DLD1 (cell line): ENCODE data around the gene AASDH.

Source experiments
- in situ Hi-C: cut with HindIII; loops from 2 replicates; pipeline ENCODE4 v1.10.0; 2017; ENCODE audit warnings: low sequenced_read_pairs

AASDH gene

GRCh38 chr4:56387023-56388001 is at the start of gene AASDH:
Gene AASDH (minus strand): TSS chr4:56387491. CDS start chr4:56384299, 3,192 bp downstream.
- in situ Hi-C loops: no loop called here

DNA sequence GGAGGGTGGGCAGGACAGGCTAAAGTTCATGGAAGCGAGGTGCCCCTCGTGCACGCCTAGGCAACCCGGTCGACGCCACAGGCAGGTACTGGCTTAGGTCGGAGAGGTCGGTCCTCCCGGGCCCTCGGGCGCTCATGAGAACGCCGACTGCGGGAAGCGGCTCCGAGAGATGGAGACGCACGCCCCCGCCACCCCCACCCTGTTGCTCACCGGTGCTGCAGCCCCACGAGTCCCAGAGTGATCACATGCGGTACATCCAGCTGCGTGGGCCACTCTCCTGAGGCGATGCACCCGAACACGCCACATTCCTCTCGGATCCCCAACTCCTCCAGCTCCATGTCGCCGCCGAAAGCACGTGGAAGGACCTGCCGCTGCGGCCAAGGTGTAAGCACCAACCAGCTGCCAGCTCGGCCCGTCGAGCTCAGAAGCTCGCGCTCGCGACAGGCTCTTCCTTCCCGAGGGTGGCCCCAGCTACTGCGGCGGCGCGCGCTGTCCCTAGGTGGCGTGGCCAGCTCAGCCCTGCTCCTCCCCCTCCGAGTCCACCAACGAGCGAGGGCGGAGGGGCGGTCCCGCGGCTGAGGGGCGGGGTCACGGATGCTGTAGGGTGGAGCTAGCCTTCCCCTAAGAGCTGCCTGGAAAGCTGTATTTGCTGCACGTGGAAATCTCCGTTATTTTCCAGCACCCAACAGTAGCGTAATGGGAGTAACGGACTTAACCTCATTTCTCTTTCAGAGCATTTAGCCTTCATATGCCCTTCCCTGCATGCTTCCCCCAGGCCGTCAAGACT is 48.0 kb upstream of the AASDH start, which contains the start of gene PPAT:
Gene PPAT (minus strand): TSS at position 476 of the 787 bp plus-strand sequence. CDS start 138 bp downstream, at position 338.
- in situ Hi-C loops: no loop called here

- in situ Hi-C loops: no loop called here
Measured at GRCh38 chr4:56434599-56435139, 47.4 kb upstream of the AASDH start.

DNA sequence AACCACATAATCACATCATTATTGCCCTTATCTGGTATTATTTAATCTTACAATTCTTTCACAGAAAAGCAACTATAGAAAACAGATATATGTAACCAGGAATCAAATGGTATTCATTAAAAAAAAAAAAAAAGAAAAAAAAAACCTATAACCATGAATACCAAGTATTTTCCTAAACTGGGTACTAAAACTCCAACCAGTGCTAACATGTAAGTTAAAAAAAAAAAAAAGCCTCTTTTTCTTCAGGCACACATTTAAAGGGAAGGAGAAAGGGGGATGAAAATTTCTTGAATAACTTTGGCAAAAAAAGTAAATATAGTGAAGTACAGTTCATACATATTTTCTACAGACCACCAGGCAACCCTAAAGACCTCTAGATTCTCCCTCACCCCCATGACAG is 46.0 kb upstream of the AASDH start:
- in situ Hi-C loops: no loop called here

DNA sequence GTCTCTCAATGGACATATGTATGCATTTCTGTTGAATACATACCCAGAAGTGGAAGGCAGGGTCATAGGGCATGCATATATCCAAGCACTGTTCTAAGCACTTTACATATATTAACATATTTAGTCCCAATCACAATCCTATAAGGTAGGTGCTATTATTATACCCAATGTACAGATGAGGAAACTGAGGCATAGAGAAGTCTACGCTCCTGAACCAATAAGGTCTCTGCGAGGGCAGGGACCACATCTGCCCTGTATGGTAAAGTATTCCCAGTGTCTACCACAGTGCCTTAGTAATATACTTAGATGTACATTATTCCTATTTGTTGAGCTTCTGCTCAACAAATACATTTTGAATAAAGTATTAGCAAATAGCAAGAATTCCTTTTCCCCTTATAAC is 42.9 kb upstream of the AASDH start:
- in situ Hi-C loops: no loop called here

DNA sequence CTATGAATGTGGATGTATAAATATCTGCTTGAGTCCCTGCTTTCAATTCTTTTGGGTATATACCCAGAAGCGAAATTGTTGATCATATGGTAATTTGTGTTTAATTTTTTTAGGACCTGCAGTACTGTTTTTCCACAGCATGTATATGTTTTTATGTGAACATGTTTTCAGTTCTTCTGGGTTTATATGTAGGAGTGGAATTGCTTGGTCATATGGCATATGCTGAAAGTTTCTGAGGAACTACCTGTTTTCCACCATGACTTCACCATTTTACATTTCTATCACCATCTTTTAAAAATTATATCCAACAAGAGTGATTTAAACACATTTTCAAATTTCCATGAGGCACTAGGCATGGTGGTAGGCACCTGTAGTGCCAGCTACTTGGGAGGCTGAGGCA is 39.9 kb upstream of the AASDH start:
- in situ Hi-C loops: no loop called here

DNA sequence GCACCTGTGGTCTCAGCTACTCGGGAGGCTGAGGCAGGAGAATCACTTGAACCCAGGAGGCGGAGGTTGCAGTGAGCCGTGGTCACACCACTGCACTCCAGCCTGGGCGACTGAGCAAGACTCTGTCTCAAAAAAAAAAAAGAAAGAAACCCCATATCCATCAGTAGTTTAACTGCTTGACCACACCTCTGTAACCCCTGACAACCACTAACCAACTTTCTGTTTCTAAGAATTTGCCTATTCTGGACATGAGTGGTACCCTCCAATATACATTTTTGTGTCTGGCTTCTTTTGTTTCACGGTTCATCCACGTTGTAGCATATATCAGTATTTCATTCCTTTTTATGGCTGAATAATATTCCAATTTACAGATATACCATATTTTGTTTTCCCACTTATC is 39.0 kb upstream of the AASDH start:
- in situ Hi-C loops: no loop called here

DNA sequence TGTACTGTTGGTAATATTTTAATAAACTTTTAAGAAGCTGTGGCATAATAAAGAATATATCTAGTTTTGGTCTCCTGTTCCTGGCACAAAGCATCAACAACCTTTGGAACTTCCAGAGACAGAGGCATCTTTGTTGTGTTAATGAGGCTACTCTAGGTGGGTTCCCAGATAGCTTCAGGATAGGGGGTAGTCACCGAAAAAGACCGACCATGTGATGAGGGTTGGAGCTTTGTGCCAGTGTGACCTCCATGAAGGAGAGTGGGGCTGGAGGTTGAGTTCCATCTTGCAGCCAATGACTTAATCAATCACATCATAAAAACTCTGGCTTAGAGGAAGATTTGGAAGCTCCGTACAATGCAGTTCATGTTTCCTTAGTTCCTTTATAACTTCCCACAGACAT is 38.2 kb upstream of the AASDH start:
- in situ Hi-C loops: no loop called here

DNA sequence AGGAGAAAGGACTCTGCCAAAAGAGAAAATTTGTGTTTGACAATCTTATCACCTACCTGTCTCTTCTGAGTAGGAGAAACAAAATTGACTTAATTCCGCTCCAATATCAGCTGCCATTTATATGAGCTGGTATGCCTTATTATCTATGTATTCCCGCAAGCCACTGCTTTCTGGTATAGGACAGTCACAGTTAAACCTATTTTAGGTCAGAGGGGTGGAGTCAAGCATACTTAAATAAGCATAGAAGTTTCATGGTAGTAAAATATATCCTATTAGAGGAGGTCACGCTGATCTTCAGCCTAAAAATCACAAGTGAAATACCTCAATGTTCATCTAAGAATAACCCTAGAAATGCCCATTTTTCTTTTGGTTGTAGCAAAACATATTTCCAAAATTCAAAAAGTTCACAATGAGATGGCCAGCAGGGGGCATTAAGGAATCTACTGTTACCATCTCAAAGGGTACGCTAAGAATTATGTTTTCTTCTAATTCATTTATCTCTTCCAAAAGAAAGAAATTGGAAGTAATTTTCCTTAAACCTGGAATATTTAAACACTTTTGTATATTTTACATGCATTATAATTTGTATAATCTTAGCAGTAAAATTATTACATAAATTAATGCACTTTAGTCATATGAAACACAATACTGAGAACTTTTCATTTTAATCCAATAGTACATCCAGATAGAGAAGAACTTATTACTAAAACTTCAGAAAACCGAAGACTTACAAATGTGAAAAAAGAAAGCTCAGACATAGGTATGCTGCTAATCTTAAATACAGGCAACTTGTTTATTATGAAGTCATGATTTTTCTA is 37.6 kb upstream of the AASDH start:
- in situ Hi-C loops: no loop called here

- in situ Hi-C loops: no loop called here
Measured at GRCh38 chr4:56424176-56424575, 36.9 kb upstream of the AASDH start.

- in situ Hi-C loops: no loop called here
Measured at GRCh38 chr4:56417396-56417795, 30.1 kb upstream of the AASDH start.

DNA sequence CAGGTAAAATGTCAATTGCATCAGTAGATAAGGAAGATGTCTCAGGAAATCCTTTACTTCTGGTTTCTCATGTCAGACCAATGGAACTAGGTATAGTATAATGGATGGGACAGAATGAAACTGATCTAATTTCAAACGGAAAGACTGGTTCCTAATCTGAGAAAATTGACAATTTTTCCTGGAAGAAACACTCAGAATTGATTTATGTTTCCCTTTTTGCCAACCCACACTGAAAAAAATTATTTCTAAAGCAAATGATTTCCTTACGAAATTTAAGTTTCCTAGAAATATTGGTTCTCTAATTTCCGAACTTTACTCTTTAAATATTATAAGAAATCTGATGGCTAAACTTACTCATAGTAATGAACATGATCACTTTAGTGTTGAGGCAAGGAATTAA is 29.1 kb upstream of the AASDH start:
- in situ Hi-C loops: no loop called here

GRCh38 chr4:56414135-56414670 is 26.9 kb upstream of the AASDH start:
- in situ Hi-C loops: no loop called here

DNA sequence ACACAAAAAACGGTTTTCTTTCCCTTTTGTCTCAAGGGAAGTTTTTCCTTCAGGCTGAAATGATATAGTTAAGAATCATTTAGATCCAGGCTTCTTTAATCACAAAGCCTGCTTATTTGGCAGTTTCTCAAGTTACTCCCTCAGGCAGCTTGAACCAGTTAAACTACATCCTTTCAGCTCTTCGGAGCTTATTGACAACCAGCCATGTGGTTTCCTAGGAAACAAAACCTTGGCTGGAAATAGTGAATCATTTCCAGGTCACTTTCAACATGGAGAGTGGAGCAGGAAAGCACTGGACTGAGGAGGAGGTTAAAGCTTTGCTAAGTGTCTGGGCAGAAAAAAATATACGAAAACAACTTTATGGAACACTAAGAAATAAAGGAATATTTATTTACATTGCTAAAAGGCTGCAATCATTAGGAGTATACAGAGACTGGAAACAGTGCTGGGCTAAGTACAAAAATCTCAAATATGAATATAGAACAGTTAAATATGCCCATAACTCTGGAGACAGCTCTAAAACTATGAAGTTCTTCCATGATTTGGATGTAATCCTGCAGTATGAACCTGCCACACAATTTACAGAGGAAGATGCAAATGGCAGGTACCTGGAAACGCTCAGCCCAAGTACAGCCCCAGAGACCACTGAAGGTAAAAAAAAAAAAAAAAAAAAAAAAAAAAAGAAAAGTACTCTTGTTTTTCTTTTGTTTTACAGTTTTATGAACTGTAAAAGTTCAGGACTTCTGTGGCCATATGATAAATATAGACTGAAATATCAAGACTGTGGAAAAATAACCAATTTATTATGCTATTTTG is 23.2 kb upstream of the AASDH start:
- in situ Hi-C loops: no loop called here

DNA sequence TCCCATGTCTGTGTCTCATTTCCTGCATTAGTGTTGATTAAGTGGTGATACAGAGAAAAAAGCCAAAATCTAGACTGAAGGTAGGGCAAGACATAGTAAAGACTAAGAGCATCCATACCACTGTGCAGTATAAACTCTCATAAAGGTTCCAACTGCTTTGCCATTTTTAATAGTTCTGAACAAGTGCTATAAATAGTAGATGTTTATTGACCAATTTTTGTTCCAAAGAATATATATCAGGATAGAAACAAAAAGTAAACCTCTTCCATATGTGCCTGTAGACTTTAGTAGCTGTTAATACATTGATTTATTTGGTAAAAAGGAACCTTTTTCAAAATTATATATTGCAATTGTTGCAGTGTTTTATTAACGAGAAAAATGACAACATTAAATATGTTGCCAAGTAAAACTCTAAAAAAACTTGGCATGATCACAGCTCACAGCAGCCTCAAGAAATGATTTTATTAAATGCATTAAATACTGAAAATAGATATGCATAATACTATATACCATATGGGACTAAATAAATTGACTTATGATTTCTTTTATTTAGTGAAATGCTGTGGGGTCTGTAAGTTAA is 22.3 kb upstream of the AASDH start:
- in situ Hi-C loops: no loop called here

DNA sequence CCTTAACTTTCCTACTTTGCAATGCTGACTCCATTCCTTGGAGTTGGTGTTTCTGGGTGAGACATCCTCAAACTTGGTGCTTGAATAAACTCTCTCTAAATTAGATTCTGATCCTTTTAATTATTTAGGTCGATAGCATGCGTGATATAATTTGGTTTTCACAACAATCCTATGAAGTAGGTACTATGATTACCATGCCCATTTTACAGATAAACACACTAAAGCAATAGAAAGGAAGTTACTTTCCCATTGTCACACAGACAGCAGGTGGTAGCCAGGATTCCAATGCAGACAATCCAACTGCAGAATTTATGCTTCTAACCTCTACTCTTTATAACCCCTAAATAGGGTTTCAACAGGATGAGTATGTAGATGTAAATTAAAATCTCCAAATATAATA is 21.7 kb upstream of the AASDH start:
- in situ Hi-C loops: no loop called here

GRCh38 chr4:56406151-56406550 is 18.9 kb upstream of the AASDH start:
- in situ Hi-C loops: no loop called here

DNA sequence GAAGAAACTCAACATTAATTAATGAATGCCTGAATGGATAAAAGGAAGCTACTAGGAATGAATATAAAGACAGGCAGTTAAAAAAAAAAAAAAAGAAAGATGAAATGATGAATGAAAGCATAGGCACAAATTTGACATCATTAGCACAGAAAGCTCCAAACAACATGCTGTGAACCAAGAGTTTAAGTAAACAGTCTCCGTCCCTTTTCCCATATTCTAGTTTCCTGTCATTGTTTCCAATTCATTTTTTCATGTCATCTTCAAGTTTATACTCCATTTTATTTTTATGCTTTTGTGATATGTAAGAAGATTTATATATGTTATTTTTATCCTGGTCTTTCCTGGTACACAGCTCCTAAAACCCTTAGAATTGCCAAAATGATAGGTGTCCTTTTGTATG is 17.7 kb upstream of the AASDH start:
- in situ Hi-C loops: no loop called here

- in situ Hi-C loops: no loop called here
Measured at GRCh38 chr4:56400560-56400959, 13.3 kb upstream of the AASDH start.
